Sigmoid colon (tissue), 3 donors: ENCODE measurements around the gene CYB561D1.

Source experiments
- POLR2A ChIP-seq, 2 donors: fragments of 450-650 bp; IDR thresholded peaks; one replicate each; pipeline ENCODE4 v1.6.1; 2016; ENCODE audit warnings: antibody characterized with exemption in 2 of 2, mild to moderate bottlenecking in 2 of 2, moderate library complexity in 2 of 2
- TF ChIP-seq, protein P1 (sequence below), 4 experiments: fragments of 450-650 bp in 3 of 4; fragments of 200-600 bp in 1 of 4; IDR thresholded peaks; one replicate each; pipeline ENCODE4 v1.5.1; 2016 to 2019; ENCODE audit warnings: antibody characterized with exemption in 4 of 4, mild to moderate bottlenecking in 3 of 4, moderate library complexity in 2 of 4

DNA sequence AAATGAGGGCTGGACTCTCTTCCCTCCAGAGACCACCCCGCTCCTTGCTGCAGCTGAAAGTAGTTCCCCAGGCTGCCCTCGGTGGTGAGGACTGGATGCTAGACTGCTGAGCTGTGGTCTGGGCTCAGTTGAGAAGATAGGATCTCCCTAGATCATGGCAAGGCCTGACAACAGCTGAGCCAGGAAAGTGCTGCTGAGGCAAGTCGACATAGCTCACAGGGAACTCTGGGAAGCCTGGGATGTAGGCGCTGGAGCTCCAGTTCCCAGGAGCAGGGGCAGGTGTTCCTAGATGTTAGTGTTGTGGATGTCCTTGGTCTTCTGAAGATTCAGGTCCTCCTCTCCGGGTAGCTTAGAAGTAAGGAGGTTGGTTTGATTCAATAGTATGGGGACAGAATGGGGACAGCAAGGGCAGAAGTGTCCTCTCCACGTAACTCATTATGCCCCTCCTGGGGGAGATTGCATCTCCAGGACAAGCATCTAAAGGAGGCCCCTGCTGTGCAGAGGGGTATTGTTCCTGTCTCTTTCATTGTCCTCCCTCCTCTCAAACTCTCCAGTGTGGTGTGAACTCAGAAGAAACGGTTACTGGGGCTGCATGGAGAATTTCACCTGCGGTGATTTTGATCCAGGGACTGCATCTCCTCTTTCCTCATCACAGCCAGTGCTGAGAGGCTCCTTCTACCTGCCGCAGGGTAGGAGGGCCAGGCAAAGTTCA, 3.7 kb downstream of the CYB561D1 start:
- TF ChIP-seq, protein P1, sequence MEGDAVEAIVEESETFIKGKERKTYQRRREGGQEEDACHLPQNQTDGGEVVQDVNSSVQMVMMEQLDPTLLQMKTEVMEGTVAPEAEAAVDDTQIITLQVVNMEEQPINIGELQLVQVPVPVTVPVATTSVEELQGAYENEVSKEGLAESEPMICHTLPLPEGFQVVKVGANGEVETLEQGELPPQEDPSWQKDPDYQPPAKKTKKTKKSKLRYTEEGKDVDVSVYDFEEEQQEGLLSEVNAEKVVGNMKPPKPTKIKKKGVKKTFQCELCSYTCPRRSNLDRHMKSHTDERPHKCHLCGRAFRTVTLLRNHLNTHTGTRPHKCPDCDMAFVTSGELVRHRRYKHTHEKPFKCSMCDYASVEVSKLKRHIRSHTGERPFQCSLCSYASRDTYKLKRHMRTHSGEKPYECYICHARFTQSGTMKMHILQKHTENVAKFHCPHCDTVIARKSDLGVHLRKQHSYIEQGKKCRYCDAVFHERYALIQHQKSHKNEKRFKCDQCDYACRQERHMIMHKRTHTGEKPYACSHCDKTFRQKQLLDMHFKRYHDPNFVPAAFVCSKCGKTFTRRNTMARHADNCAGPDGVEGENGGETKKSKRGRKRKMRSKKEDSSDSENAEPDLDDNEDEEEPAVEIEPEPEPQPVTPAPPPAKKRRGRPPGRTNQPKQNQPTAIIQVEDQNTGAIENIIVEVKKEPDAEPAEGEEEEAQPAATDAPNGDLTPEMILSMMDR (IDR thresholded peaks at IDR 0.05): no peak
- TF ChIP-seq POLR2A (IDR thresholded peaks at IDR 0.05): no peak
